Activated naive CD4-positive, alpha-beta T cell treated with anti-CD3 and anti-CD28 coated beads for 36 hours (primary cell): Measurements from ENCODE around the gene NUDT3. TPM values are rescaled to one million over a fixed set of nuclear protein-coding genes. Genes with fewer than 3 reads are reported as not detected.

ENCODE experiments used
- CTCF ChIA-PET: fragments of 350-600 bp; sonication (Branson Sonifier 250); formaldehyde crosslinking; loops from one replicate; lab custom pipeline; 2021; ENCODE audit warnings: antibody characterized with exemption; lab: Charles Lee
- DNase-seq: peaks from one replicate; pipeline ENCODE4 v3.0.0-alpha.2; 2020
- H3K27ac Mint-ChIP-seq: one replicate; pipeline ENCODE4 v1.8.0; 2021; ENCODE audit warnings: mild to moderate bottlenecking, mixed read lengths
- H3K27me3 Mint-ChIP-seq: one replicate; pipeline ENCODE4 v1.8.0; 2021; ENCODE audit warnings: low read depth, mixed read lengths
- H3K36me3 Mint-ChIP-seq: one replicate; pipeline ENCODE4 v1.8.0; 2021; ENCODE audit warnings: low read depth, mixed read lengths
- H3K4me1 Mint-ChIP-seq: one replicate; pipeline ENCODE4 v1.8.0; 2021; ENCODE audit warnings: low read depth, mixed read lengths
- H3K4me3 Mint-ChIP-seq: one replicate; pipeline ENCODE4 v1.8.0; 2021; ENCODE audit warnings: mild to moderate bottlenecking, moderate library complexity, mixed read lengths
- H3K9me3 Mint-ChIP-seq: one replicate; pipeline ENCODE4 v1.8.0; 2021; ENCODE audit warnings: mixed read lengths
- intact Hi-C: fragments of 100-400 bp; cut with micrococcal nuclease; formaldehyde crosslinking; loops from one replicate; pipeline ENCODE4 v1.15.1; 2023
- total RNA-seq, 2 experiments: library from RNA; stranded (reverse); gene quantifications; one replicate each; pipeline ENCODE4 v1.2.3, GENCODE V29; 2021

The NUDT3 gene
- total RNA-seq, 2 experiments from 2014 or later, result 14.0 to 14.3 TPM

- CTCF ChIA-PET, result interaction anchor here (0.7 to 2.1 kb wide), 3 partner anchors 10 to 195 kb away, joined by 3 to 5 read pairs (median 4); partner anchors contain the start of gene SMIM29
- Mint-ChIP-seq H3K27me3 (no peaks in the 10 kb centered on the region), H3K27ac (no peak overlapping the region), H3K9me3 (no peaks in the 10 kb centered on the region), H3K4me3 (no peak overlapping the region), H3K36me3 (no peaks in the 10 kb centered on the region), H3K4me1 (peaks cover 28% of the 10 kb centered on the region)
- intact Hi-C loops, result no loop called here
- DNase-seq, result no peak
Observed at GRCh38 chr6:34390531-34391472, 1.7 kb downstream of the NUDT3 start.

- H3K36me3 Mint-ChIP-seq, result no peaks in the 10 kb centered on the region
- CTCF ChIA-PET, result interaction anchor here (0.6 to 1.3 kb wide), 2 partner anchors 32 to 413 kb away, joined by 4 read pairs; no protein-coding TSS in a partner anchor
- no peaks in the 10 kb centered on the region for H3K9me3 Mint-ChIP-seq
- intact Hi-C loops, result no loop called here
- H3K27me3 Mint-ChIP-seq, result no peaks in the 10 kb centered on the region
- no peak for DNase-seq
- H3K4me1 Mint-ChIP-seq, result peaks cover 32% of the 10 kb centered on the region
- H3K27ac Mint-ChIP-seq, result no peak overlapping the region
- H3K4me3 Mint-ChIP-seq, result no peak overlapping the region
Observed at GRCh38 chr6:34389034-34389433, 3.4 kb downstream of the NUDT3 start.

DNA sequence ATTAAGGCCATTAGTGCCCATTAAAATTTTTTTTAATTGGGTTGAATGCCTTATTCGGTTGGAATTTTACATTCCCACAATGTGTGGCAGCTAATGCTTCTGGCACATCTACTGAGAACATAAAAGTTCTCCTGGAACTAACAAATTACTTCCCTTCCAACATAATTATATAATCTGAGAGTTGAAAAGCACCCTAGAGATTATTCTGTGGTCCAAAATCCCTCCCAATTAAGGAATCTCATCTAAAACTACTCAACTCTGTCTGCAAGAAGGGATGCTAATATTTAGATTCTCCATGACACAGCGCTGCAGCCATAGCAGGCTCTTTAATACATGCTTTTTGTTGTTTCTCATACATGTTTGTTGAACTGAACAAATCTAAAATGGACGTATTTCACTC, 4.0 kb downstream of the NUDT3 start:
- intact Hi-C loops, result no loop called here
- Mint-ChIP-seq H3K27me3 (no peaks in the 10 kb centered on the region), H3K27ac (no peak overlapping the region), H3K4me1 (peaks cover 32% of the 10 kb centered on the region), H3K9me3 (no peaks in the 10 kb centered on the region), H3K4me3 (no peak overlapping the region), H3K36me3 (peaks cover 3% of the 10 kb centered on the region)
- CTCF ChIA-PET, result interaction anchor here (0.6 kb wide), 1 partner anchor 414 kb away, joined by 4 read pairs; no protein-coding TSS in a partner anchor
- no peak for DNase-seq

- no peak overlapping the region for H3K4me3 Mint-ChIP-seq
- no peaks in the 10 kb centered on the region for H3K27me3 Mint-ChIP-seq
- peaks cover 26% of the 10 kb centered on the region for H3K4me1 Mint-ChIP-seq
- CTCF ChIA-PET, result interaction anchor here (1.0 kb wide), 1 partner anchor 137 kb away, joined by 4 read pairs; no protein-coding TSS in a partner anchor
- DNase-seq, result no peak
- intact Hi-C loops, result no loop called here
- no peaks in the 10 kb centered on the region for H3K9me3 Mint-ChIP-seq
- no peak overlapping the region for H3K27ac Mint-ChIP-seq
- H3K36me3 Mint-ChIP-seq, result peaks cover 4% of the 10 kb centered on the region
Observed at GRCh38 chr6:34386316-34387137, 5.9 kb downstream of the NUDT3 start.

DNA sequence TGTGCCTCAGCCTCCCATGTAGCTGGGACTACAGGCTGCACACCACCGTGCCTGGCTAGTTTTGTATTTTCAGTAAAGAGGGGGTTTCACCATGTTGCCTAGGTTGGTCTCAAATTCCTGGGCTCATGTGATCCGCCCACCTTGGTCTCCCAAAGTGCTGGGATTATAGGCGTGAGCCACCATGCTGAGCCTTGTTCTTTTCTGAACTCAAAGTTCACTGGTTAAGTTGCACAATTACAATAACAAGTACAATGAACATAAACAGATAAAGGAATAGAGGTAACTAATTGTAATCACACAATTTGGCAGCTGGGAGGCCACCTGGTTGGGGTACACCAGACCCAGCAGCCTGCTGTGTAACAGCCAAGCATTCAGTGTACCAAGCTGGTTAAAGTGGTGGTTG, 6.7 kb downstream of the NUDT3 start:
- DNase-seq, result no peak
- no peaks in the 10 kb centered on the region for H3K9me3 Mint-ChIP-seq
- no peak overlapping the region for H3K27ac Mint-ChIP-seq
- H3K36me3 Mint-ChIP-seq, result peaks cover 6% of the 10 kb centered on the region
- H3K4me3 Mint-ChIP-seq, result no peak overlapping the region
- intact Hi-C loops, result no loop called here
- H3K27me3 Mint-ChIP-seq, result no peaks in the 10 kb centered on the region
- peaks cover 34% of the 10 kb centered on the region for H3K4me1 Mint-ChIP-seq
- CTCF ChIA-PET, result no interaction called here

DNA sequence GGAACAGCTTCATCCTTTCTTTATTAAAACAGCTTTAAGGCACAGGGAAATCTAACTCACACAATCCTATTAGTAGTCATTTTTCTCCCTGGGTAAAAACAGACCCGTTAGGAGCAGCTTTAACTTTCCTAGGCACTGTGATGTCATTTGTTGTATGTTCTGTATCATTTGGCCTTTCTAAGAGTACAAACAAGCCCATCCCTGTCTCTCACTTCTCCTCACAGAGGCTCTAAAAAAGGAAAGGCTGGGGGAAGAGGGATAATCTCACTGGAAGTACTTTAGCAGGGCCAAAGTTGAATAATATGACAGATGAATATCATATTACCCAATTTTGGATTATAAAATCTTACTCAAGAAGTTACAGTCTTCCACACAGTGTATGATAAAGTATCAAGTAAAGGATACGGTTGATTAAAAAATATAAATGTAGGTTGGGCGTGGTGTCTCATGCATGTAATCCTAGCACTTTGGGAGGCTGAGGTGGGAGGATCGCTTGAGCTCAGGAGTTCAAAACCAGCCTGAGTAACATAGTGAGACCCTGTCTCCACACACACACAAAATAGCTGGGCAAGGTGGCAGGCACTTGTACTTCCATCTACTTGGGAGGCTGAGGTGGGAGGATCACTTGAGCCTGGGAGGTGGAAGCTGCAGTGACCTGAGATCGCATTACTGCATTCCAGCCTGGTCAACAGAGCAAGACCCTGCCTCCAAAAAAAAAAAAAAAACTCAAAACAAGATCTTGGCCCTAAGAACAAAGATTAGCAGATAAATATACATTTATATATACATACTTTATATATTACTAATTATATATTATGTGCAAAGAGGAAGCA, 7.9 kb downstream of the NUDT3 start:
- Mint-ChIP-seq H3K4me1 (peaks cover 35% of the 10 kb centered on the region), H3K27ac (no peak overlapping the region), H3K27me3 (no peaks in the 10 kb centered on the region), H3K4me3 (no peak overlapping the region), H3K9me3 (no peaks in the 10 kb centered on the region), H3K36me3 (peaks cover 7% of the 10 kb centered on the region)
- DNase-seq, result no peak
- intact Hi-C loops, result no loop called here
- CTCF ChIA-PET, result interaction anchor here (1.6 kb wide), 1 partner anchor 31 kb away, joined by 3 read pairs; no protein-coding TSS in a partner anchor

DNA sequence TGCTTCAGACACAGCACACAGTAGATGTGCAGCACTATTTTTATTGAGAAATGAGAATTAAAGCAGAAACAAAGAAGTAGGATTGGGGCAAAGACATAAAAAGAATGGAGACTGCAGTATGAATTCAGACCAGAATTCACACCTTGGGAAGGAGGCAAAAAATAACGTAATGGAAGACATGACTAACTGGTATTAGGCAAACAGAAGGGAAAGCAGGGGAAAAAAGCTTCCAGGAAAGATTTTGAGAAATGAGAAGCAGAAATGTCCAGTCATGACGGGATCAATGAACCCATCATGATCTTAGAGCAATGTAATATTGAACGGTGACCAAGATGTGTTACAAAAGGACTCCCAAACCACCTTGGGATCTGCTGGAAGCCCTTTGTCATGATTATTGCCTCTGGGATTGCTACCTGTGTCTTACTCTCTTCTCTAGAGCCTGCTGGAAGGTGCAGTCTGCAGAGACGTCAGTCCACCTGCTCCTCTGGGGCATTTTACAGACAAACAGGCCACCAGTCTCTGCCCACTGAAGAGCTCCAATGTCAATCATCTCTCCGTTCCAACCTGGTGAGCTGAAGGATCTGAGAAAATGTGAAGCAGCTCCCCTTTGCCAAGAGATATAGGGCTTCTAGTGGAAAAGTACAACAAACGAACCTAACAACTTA, 8.7 kb downstream of the NUDT3 start:
- DNase-seq, result no peak
- Mint-ChIP-seq H3K36me3 (peaks cover 7% of the 10 kb centered on the region), H3K27me3 (no peaks in the 10 kb centered on the region), H3K4me1 (peaks cover 31% of the 10 kb centered on the region), H3K9me3 (no peaks in the 10 kb centered on the region), H3K27ac (no peak overlapping the region), H3K4me3 (no peak overlapping the region)
- intact Hi-C loops, result no loop called here
- CTCF ChIA-PET, result interaction anchor here (0.7 to 1.6 kb wide), 2 partner anchors 31 to 134 kb away, joined by 3 read pairs; no protein-coding TSS in a partner anchor

- Mint-ChIP-seq H3K27ac (no peak overlapping the region), H3K4me3 (no peak overlapping the region), H3K36me3 (peaks cover 8% of the 10 kb centered on the region), H3K4me1 (peaks cover 31% of the 10 kb centered on the region), H3K9me3 (no peaks in the 10 kb centered on the region), H3K27me3 (no peaks in the 10 kb centered on the region)
- DNase-seq, result no peak
- intact Hi-C loops, result no loop called here
- CTCF ChIA-PET, result interaction anchor here (0.7 to 1.6 kb wide), 3 partner anchors 32 to 187 kb away, joined by 3 read pairs; no protein-coding TSS in a partner anchor
Observed at GRCh38 chr6:34383161-34383631, 9.3 kb downstream of the NUDT3 start.

DNA sequence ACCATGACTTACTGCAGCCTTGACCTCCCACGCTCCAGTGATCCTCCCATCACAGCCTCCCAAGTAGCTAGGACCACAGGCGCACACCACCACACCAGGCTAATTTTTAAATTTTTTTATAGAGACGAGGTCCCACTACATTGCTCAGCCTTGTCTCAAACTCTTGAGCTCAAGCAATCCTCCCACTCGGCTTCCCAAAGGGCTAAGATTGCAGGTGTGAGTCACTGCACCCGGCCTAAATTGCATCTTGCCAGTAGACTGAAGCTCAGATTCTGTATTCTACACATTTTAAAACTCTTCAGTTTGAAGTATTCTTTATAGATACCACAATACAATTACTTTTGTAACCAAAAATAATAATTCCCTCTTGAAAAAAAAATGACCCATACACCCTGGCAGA, 11.4 kb downstream of the NUDT3 start:
- Mint-ChIP-seq H3K4me3 (no peak overlapping the region), H3K27ac (no peak overlapping the region), H3K4me1 (peaks cover 28% of the 10 kb centered on the region), H3K9me3 (no peaks in the 10 kb centered on the region), H3K36me3 (peaks cover 9% of the 10 kb centered on the region), H3K27me3 (no peaks in the 10 kb centered on the region)
- CTCF ChIA-PET, result interaction anchor here (1.0 kb wide), 1 partner anchor 10 kb away, joined by 4 read pairs; no protein-coding TSS in a partner anchor
- no peak for DNase-seq
- intact Hi-C loops, result no loop called here

GRCh38 chr6:34378470-34378869, 14.0 kb downstream of the NUDT3 start:
- no peak overlapping the region for H3K27ac Mint-ChIP-seq
- H3K4me1 Mint-ChIP-seq, result peaks cover 18% of the 10 kb centered on the region
- DNase-seq, result no peak
- peaks cover 6% of the 10 kb centered on the region for H3K36me3 Mint-ChIP-seq
- no peaks in the 10 kb centered on the region for H3K9me3 Mint-ChIP-seq
- CTCF ChIA-PET, result interaction anchor here (0.8 kb wide), 1 partner anchor 182 kb away, joined by 3 read pairs; no protein-coding TSS in a partner anchor
- no peaks in the 10 kb centered on the region for H3K27me3 Mint-ChIP-seq
- intact Hi-C loops, result no loop called here
- H3K4me3 Mint-ChIP-seq, result no peak overlapping the region

- CTCF ChIA-PET, result interaction anchor here (0.8 kb wide), 1 partner anchor 182 kb away, joined by 3 read pairs; no protein-coding TSS in a partner anchor
- H3K27ac Mint-ChIP-seq, result no peak overlapping the region
- H3K9me3 Mint-ChIP-seq, result no peaks in the 10 kb centered on the region
- intact Hi-C loops, result no loop called here
- H3K4me3 Mint-ChIP-seq, result no peak overlapping the region
- peaks cover 16% of the 10 kb centered on the region for H3K4me1 Mint-ChIP-seq
- H3K36me3 Mint-ChIP-seq, result peaks cover 5% of the 10 kb centered on the region
- DNase-seq, result no peak
- H3K27me3 Mint-ChIP-seq, result no peaks in the 10 kb centered on the region
Observed at GRCh38 chr6:34377984-34378383, 14.5 kb downstream of the NUDT3 start.
